DMS153 treated with DMSO at 0.1 percent for 48 hours (cell line): ENCODE measurements around the gene PIP5K1A.
"Not testable (repeated sequence)": the region's sequence is repeated elsewhere in the genome, so short reads cannot be mapped to it uniquely, and the experiment has no call there.

Source experiments
- DNase-seq: peaks from one replicate; lab custom pipeline; 2025; ENCODE audit not compliant: unreplicated experiment; lab: John Stamatoyannopoulos, UW

The PIP5K1A gene, protein sequence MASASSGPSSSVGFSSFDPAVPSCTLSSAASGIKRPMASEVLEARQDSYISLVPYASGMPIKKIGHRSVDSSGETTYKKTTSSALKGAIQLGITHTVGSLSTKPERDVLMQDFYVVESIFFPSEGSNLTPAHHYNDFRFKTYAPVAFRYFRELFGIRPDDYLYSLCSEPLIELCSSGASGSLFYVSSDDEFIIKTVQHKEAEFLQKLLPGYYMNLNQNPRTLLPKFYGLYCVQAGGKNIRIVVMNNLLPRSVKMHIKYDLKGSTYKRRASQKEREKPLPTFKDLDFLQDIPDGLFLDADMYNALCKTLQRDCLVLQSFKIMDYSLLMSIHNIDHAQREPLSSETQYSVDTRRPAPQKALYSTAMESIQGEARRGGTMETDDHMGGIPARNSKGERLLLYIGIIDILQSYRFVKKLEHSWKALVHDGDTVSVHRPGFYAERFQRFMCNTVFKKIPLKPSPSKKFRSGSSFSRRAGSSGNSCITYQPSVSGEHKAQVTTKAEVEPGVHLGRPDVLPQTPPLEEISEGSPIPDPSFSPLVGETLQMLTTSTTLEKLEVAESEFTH

DNA sequence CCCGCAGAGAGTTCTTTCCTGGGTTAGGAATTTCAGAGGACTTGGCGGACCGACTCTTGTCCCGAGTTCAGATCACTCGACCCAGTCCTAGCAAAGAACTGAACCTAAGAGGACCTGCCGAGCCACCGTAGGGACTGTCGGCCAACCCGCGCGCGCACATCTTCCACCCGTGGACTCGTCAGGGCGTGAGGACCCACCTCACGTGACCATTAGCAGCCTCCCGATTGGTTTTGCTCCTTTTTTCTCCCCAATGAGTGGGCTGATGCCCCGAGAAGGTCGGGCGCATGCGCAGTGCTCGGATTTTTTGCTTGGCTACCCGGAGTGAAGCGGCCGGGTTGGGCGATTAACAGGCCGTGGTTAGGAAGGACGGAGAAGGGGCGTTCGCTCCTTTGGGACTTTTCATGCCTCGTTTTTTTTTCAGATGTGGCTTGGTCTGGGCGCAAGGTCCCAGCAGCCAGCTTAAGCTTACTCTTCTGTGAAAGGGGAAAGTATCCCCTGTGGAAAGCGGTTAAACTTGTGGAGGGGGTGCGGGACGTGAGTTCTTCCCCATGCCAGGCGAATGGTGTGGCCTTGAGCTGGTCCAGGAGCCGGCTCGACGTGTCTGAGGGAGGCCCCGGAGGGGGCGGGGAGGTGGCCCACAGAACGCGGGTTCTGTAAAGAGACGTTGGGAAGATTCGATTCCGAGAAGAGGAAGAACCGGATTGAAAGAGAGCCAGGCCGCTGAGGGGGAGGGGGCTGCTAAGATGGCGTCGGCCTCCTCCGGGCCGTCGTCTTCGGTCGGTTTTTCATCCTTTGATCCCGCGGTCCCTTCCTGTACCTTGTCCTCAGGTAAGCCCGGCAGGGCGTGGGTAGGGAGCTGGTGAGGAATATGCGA, at the start of gene PIP5K1A:
PIP5K1A (plus strand) TSS at position 299 of the 874 bp plus-strand sequence; CDS start at position 744, 445 bp downstream.
- peak; percentile 99 for DNase-seq

DNA sequence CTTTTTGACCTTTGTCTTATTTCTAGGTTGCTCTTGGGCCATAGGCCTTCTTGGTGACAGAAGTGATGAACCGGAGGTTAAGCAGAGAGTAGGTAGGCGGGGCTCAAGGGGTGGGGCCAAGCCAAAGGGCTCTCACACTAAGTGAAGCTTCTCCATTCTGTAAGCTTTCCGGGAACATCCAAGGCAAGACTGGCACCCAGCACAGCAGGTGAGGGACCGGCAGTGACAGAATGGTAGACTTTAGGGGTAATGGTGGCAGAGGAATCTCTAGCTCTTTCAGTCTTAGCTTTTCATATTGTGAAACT, 41.9 kb upstream of the PIP5K1A start, which contains the start of gene TNFAIP8L2:
TNFAIP8L2 (plus strand) TSS at position 135 of the 305 bp plus-strand sequence. CDS start 2,049 bp downstream, outside the sequence.
- DNase-seq, result no peak

DNA sequence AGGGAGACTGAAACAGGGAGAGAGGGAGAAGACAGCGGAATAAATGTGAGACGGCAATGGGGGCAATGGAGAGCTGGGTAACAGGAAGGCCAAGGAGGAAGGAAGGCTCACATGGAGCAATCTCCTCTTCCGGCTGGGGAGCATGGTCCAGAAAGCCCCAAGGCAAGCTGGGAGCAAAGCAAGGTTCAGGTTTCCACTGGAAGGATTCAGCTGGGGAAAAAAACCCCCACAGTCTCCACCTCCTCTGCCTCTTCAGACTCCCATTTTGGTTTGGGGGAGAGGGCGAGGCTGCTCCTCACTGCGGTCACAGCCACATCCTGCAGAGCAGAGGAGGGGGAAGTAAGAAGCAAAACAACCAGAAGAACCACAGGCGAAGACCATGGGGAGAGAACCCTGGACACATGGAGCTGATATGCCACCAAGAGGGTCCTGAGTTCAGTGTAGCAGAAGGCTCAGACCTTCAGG, 41.3 kb upstream of the PIP5K1A start:
- DNase-seq, result no peak

DNA sequence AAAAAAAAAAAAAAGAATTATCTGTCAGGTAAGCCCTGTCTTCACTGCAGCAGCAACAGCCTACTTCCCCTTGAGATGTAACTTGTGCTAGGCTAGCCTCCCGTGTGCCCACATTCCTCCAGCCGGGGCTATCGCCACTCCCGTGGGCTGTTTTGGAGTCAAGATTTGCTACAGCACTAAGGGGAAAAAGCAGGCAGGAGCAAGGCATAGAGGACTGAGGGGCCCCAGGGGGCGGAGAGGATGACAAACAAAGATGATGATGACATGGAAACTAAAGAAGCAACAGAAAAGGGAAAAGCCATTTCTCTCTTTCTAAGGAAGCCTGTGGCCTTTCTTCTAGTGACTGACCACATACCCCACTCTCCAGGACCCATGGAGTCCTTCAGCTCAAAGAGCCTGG, 40.0 kb upstream of the PIP5K1A start:
- DNase-seq, result no peak

DNA sequence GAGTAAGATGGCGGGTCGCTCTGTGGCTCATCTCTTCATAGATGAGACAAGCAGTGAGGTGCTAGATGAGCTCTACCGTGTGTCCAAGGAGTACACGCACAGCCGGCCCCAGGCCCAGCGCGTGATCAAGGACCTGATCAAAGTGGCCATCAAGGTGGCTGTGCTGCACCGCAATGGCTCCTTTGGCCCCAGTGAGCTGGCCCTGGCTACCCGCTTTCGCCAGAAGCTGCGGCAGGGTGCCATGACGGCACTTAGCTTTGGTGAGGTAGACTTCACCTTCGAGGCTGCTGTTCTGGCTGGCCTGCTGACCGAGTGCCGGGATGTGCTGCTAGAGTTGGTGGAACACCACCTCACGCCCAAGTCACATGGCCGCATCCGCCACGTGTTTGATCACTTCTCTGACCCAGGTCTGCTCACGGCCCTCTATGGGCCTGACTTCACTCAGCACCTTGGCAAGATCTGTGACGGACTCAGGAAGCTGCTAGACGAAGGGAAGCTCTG, 39.6 kb upstream of the PIP5K1A start:
- no peak for DNase-seq

DNA sequence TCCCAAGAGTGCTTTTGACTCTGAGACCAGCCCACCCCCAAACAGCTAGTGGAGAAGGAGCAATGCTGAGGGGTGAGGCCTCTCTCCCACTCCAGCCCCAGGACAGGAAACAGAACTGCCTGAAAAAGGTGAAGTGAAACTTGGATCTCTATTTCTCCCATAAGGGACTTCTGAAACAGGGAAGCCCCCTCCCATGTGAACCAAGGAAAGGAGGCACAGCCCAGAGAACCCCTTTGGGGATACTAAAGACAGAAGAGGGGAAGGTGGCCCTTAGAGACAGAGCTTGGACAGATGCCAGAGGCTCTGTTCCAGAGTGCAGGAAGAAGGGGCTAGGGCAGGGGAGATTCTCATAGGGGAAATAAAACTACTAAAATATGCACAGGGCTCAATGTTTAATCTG, 39.0 kb upstream of the PIP5K1A start:
- DNase-seq, result no peak

DNA sequence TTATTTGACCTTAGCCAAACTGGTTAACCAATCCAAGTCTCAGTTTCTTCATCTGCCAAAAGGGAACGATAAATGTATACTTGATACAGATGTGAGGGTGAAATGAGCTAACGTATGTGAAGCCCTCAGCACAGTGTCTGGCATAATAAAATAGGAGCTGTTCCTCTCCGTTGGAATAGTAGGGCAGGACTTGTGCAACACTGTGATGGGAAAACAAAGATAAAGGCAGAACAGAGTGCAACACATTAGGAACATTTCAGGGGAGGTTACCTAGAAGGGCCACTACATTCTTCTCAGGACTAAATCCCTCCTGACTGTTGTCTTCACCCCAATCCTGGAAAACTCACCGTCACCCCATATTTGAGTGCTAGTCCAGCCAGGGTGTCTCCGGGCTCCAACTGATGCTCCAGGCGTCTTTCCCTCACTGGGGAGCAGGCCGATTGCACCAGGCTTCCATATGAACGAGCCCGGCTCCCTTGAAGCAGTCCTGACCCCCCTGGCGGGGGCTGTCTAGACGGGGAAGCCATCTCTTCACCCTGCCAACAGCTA, 33.5 kb upstream of the PIP5K1A start:
- no peak for DNase-seq

DNA sequence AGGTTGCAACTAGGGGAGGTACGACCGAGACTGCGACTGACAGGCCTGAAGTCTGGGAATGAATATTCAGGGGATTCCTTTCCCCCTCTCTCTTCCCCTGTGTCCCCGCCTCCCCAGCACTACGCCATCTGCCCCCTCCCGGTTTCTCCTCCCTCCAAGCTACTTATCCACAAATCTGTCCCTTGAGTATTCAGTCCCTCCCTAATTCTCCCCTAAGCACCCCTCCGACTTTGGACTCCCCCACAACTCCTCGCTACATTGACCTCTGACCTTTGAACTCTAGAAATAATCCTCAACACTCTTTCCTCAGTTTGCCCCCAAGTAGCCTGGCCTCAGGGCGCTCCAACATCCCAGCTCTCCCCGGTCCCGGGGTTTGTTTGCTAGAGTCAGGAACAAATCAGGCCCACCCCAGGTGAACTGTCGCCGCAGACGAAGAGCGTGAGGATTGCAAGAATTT, 33.0 kb upstream of the PIP5K1A start:
- peak; percentile 56 for DNase-seq

DNA sequence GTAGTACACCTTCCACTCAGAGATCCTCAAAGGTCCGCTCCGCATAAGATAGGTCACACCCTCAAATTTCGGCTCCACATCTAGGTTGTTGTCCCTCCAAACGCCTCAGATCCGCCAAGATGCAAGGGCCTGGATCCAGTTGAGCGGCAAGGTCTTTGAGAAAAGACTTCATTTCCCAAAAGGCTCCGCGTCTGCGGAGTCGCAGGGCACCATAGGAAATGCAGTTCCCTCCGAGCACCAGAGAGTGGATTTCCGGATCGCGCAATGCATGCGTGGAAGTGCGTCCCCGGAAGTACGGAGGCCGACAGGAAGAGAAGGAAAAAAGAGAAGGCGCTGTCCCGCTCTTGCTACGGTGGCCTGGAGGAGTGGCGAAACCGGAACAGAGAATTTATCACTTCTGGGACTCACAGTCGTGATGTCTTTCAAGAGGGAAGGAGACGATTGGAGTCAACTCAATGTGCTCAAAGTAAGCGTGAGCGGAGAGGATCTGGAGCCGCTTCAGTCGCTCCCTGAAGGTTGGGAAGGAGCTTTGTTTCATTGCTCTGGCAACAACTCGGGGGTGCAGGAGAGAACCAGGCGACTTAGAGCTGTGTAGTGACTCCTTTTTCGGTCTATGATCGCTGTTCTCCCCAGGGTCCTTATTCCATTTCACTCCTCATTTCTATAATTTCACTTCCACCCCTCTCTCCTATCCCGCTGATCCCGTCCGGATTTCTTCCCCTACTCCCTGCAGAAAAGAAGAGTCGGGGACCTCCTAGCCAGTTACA, 32.4 kb upstream of the PIP5K1A start, which contains the start of the genes LYSMD1 and SCNM1:
LYSMD1 (minus strand) TSS at position 165 of the 767 bp plus-strand sequence. CDS start 644 bp downstream, outside the sequence.
SCNM1 (plus strand) TSS at position 407 of the 767 bp plus-strand sequence; CDS start at position 416, 9 bp downstream.
- DNase-seq, result peak; percentile 99

DNA sequence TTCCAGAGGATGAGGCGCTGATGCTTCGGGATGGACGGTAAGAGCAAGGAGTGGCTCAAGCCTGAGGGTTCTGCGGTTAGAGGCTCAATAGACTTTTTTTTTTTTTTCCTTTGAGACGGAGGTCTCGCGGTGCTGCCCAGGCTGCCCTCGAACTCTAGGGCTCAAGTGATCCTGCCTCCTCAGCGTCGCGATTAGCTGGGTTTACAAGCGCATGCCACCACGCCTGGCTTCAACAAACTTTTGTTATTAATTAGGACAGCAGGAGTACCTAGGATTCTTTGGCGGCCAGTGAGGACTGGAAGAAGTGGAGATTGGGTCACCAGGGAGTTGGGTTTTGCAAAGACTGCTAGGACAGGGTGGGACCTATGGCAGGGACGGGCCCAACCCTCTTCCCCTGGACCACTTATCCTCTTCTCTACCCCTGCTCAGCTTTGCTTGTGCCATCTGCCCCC, 31.8 kb upstream of the PIP5K1A start:
- DNase-seq, result no peak

DNA sequence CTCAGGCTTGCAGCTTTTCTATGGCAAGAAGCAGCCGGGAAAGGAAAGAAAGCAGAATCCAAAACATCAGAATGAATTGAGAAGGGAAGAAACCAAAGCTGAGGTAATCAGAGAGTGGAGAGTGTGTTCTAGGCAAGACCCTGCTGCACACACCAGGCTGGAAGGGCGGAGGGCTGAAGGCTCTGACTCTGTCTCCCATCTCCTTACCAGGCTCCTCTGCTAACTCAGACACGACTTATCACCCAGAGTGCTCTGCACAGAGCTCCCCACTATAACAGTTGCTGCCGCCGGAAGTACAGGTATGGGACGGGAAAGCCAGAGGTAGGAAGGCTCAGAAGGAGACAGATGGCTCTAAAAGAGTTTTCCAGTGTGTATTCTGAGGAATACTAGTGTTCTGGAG, 31.2 kb upstream of the PIP5K1A start:
- DNase-seq, result no peak

DNA sequence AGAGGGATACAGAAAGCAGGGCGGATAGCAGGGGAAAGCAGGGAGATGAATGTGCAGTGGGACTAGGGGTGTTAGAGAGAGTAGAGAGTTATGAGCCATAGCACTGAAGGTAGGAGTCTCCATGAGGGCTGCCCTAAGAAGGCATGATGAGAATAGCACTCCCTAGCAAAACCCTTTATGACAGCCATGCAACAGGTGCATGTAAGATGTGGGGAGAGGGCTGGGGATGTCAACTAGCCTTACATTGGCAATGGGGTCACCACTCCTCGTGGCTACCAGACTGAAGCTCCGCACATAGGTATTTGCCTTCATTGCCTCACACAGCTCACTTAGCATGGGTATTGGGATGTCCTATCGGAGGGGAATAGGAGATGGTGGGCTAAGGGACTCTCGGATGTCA, 27.2 kb upstream of the PIP5K1A start:
- no peak for DNase-seq

DNA sequence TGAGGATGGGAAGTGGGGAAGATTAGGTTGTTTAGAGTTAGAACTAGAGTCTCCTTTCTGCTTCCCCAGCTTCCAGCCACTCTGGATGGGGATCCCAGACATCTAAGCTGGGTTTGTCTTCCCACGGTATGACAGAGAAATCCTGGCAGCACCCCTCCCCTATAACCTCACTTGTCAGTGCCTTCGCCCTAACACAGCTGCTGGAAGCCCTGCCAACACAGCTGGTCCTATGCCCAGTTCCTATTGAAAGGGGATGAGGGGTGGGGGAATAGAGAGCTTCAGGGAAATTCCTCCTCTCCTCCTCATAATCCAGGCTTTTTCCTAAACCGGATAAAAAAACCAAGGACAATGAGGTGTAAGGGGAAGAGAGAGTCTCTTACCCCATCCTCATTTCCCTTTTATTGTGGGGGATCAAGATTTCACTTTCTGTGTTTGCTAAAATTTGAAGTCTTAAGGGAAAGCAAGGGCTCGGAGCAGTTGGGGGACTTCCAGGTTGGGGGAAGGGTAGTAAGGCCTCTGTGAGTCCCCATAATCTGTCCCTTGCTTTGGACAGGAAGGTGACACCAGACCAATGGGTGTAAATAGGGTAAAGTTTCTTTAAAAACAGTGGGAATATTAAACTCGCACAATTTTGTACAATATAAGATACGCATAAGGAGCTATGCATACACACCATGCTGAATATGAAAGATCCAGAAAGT, 23.2 kb upstream of the PIP5K1A start:
- DNase-seq, result no peak

DNA sequence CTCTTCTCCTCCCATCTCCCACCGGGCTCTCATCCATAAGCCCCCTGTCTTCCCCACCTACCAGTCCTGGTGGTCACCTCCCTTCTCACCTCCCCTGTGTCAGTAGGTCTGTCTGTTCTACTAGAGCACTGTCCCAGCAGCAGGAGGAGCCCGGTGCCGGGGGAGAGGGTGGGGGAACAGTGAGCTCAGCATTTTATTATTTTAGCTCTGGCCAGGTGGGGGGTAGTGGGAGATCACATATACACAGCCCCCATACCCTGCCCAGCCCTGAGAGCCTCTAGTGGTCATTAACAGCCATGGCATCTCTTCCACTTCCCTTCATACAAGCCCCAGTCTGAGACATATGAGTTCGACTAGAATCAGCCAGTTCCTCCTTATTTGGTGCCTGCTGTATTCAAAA, 22.5 kb upstream of the PIP5K1A start, which contains the start of gene TMOD4:
TMOD4 (minus strand) TSS at position 119 of the 400 bp plus-strand sequence. CDS start 1,106 bp downstream, outside the sequence.
- no peak for DNase-seq

DNA sequence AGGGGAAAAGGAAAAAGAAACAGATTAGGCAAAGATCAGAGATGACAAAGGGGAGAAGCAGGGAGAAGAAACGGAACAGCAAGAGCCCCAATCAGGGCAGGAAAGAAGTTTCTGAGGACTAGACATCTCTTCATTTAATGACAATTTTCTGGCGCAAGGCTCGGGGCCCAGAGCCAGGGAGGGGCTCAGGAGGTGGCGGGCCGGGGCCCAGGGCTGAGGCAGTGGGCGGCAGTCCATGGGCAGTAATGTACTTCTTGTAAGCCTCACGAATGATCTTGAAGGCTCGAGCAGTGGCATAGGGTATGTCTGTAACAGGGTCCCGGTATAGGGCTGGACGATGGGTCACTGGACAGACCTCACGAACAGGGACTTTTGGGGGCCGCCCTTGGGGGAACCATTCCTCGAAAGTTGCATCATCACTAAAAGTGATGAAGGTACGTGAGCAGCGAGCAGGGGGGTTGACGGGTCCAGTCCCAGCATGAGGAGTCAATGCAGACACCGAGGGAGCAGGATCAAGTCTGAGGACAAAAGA, 21.8 kb upstream of the PIP5K1A start:
- no peak for DNase-seq

DNA sequence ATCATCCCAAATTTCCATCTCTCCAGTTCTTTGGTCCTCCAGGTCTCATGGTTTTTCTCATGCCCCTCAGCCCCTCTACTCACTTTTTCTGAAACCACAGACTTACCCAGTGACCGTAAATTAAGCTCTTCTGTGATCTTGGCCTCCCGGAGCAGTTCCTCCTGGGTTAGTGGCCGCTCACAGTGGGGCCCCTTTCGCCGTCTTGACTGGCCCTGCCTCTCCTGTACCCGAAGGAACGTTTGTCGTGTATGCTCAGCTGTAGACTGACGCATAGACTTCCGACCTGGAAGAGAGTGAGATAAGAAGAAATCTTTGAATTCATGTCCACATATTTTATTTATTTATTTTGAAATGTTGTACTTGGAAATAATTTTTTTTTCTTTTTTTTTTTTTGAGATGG, 14.1 kb upstream of the PIP5K1A start:
- no peak for DNase-seq

DNA sequence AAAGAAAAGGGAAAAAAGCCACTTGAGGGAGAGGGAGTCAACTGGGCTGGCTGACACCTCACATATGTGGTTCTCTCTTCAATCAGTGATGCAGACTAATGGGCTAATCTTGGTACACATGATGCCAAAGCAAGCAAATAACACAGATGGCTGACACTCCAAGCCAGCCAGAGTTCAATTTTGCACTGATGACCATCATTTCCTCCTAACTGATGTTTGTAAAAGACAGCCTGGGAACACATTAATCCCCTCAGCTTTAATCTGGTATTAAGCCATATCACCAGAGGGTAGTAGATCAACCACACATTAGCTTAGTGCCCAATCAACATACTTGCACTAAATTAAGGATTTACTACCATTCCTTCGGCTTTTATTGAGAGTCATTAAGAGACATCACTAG, 11.1 kb upstream of the PIP5K1A start:
- DNase-seq, result no peak

DNA sequence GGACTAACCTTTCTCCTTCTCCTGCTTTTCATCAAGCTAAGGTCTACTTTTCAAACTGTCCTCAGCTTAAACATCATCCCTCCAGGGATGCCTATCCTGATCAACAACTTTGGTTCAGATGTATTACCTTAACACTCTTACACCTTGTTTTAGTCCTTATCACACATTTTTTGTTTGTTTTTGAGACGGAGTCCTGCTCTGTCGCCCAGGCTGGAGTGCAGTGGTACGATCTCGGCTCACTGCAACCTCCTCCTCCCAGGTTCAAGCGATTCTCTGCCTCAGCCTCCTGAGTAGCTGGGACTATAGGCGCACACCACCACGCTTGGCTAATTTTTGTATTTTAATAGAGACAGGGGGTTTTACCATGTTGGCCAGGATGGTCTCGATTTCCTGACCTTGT, 9.7 kb upstream of the PIP5K1A start:
- DNase-seq, result not testable (repeated sequence)
